ENCODE results near the gene CLIP2.

- TF ChIP-seq, protein P1, sequence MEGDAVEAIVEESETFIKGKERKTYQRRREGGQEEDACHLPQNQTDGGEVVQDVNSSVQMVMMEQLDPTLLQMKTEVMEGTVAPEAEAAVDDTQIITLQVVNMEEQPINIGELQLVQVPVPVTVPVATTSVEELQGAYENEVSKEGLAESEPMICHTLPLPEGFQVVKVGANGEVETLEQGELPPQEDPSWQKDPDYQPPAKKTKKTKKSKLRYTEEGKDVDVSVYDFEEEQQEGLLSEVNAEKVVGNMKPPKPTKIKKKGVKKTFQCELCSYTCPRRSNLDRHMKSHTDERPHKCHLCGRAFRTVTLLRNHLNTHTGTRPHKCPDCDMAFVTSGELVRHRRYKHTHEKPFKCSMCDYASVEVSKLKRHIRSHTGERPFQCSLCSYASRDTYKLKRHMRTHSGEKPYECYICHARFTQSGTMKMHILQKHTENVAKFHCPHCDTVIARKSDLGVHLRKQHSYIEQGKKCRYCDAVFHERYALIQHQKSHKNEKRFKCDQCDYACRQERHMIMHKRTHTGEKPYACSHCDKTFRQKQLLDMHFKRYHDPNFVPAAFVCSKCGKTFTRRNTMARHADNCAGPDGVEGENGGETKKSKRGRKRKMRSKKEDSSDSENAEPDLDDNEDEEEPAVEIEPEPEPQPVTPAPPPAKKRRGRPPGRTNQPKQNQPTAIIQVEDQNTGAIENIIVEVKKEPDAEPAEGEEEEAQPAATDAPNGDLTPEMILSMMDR (IDR thresholded peaks at IDR 0.05; ENCODE audit: low read depth, low read length) = no peak
- no peak for TF ChIP-seq MAX (IDR thresholded peaks at IDR 0.05; ENCODE audit: low read depth, low read length)
These were observed 64.8 kb downstream of the CLIP2 start for GRCh38 chr7:74354009-74354408.

Measured in NB4 (cell line).